ENCODE measurements around the gene TOP3A.

Gene TOP3A

GRCh38 chr17:18270046-18270931 lies 44.5 kb downstream of the TOP3A start:
- DNase-seq, result no peak

GRCh38 chr17:18267927-18268711 lies 46.7 kb downstream of the TOP3A start:
- DNase-seq, result peak; percentile 40

GRCh38 chr17:18267366-18267765 lies 47.4 kb downstream of the TOP3A start:
- DNase-seq, result no peak

- no peak for DNase-seq
Observed at GRCh38 chr17:18263885-18264682, 50.7 kb downstream of the TOP3A start.

- no peak for DNase-seq
Observed at GRCh38 chr17:18262641-18263040, 52.2 kb downstream of the TOP3A start.

GRCh38 chr17:18262111-18262510 lies 52.7 kb downstream of the TOP3A start:
- no peak for DNase-seq

- no peak for DNase-seq
Observed at GRCh38 chr17:18261659-18262058, 53.1 kb downstream of the TOP3A start.

- peak; percentile 69 for DNase-seq
Observed at GRCh38 chr17:18261146-18261515, 53.7 kb downstream of the TOP3A start.

- DNase-seq, result peak; percentile 93
Observed at GRCh38 chr17:18260332-18261145, 54.3 kb downstream of the TOP3A start, which contains the start of gene MIEF2. Gene MIEF2, plus strand, starts transcription at chr17:18260662. Its CDS starts 2,059 bp downstream, at chr17:18262721.

- DNase-seq, result no peak
Observed at GRCh38 chr17:18259621-18260331, 55.0 kb downstream of the TOP3A start.

GRCh38 chr17:18258356-18259038 lies 56.3 kb downstream of the TOP3A start, which contains the start of gene FLII:
Gene FLII, minus strand, starts transcription at chr17:18258738. Its CDS starts 48 bp downstream, at chr17:18258690.
- DNase-seq, result peak; percentile 38

- DNase-seq, result peak; percentile 70
Observed at GRCh38 chr17:18257982-18258355, 56.8 kb downstream of the TOP3A start.

- DNase-seq, result peak; percentile 76
Observed at GRCh38 chr17:18257268-18257981, 57.4 kb downstream of the TOP3A start.

GRCh38 chr17:18256776-18257175 lies 58.0 kb downstream of the TOP3A start:
- DNase-seq, result no peak

- no peak for DNase-seq
Observed at GRCh38 chr17:18256351-18256750, 58.4 kb downstream of the TOP3A start.

- DNase-seq, result no peak
Observed at GRCh38 chr17:18254888-18255649, 59.7 kb downstream of the TOP3A start.

- DNase-seq, result no peak
Observed at GRCh38 chr17:18253947-18254821, 60.6 kb downstream of the TOP3A start.

- DNase-seq, result no peak
Observed at GRCh38 chr17:18253187-18253884, 61.5 kb downstream of the TOP3A start.

Measured in kidney glomerular epithelial cell (primary cell).